IPS DF 19.7 (cell line): Measurements from ENCODE around the gene GALNT18.
A peak's percentile ranks its signal among the peaks of the same experiment; 100 is the strongest.

Experiments used
- DNase-seq: peaks from one replicate; pipeline ENCODE4 v3.0.0-alpha.2; 2013; ENCODE audit warnings: low read depth, low spot score

The GALNT18 gene

GRCh38 chr11:11567936-11568650 is 53.7 kb downstream of the GALNT18 start:
- DNase-seq: no peak

GRCh38 chr11:11565636-11566035 is 56.2 kb downstream of the GALNT18 start:
- DNase-seq: no peak

DNA sequence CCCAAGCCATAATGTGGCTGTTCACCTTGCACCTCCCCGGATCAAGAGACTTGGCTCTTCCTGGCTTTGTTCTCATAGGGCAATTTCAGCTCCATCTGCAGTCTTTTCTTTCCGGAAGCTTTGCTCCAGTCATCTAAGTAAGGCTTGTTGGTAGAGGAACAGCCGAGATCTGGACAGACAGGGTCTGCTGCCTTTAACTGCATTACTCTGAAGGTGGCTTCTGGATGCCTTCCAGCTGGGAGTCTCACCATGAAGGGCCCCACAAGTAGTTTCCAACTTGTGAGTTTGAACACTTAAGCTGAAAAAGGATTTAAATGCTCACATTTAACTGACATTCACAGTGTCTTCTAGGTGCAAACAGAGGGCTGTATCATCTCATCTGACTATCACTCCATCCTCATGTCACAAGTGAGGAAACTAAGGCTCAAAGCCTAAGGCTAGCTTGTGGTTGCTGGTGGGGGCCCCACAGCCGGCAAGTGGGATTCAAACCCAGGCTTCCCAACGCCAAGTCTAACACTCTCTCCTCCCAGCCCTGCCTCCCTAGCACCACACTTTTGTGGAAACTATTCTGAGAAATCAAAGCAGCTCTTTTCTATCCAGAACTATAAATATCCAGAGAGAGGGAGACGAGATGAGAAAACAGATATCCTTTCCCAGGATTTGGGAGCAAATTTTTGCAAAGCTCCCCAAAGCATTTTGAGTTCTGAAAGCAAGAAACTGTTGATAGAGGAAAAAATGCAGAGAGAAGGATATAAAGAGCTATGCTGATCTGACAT is 58.4 kb downstream of the GALNT18 start:
- no peak for DNase-seq

DNA sequence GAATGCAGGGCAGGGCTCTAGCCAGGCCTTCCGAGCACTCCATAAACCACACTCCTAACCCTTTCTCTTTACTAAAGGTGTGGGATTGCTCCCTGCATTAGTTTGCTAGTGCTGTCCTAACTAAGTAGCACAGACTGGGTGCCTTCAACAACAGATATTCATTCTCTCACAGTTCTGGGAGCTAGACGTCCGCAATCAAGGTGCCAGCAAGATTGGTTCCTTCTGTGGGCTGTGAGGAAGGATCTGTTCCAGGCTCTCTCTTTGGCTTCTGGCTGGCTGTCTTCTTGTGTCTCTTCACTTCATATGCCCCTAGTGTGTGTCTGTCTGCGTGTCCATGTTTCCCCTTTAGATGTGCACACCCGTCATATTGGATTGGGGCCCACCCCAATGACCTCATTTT is 59.8 kb downstream of the GALNT18 start:
- DNase-seq: no peak

GRCh38 chr11:11558826-11559225 is 63.0 kb downstream of the GALNT18 start:
- no peak for DNase-seq

GRCh38 chr11:11558396-11558795 is 63.4 kb downstream of the GALNT18 start:
- no peak for DNase-seq

DNA sequence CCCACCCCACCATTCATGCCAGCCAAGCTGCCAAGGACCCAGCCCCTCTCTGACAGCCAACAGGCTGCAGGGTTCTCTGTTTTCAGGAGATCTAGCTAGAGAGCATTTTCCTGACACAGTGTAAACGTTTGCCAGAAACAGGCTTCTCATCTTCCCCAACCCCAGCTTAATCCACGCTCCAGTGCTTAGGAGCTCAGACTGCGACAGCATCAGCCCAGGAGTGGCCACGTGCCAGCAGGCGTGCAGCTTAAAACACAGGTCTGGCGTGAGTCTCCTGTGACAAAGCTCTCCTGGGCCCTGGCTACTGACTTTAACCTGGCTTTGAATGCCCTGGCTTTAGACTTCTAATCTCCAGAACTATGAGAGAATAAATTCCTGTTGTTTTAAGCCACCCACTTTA is 66.6 kb downstream of the GALNT18 start:
- no peak for DNase-seq

DNA sequence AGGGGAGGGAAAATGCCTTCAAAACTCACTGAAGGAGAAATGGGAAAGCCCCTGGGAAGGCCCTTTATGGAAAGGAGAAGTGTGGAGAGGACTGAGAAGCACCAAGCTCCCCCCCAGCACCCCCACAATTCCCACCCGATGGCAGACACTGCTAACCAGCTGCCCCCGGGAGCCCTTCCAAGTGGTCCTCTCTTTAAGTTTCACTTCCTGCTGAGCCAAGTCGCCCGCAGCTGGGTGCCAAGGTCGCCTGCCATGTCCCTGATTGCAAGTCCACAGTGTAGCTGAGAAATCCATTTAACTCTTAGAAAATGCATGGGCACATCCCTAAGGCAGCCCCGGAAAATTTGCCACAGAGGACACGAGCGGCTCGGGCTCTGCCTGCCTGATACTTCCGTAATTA is 68.2 kb downstream of the GALNT18 start:
- no peak for DNase-seq

GRCh38 chr11:11552529-11553087 is 69.2 kb downstream of the GALNT18 start:
- no peak for DNase-seq

- no peak for DNase-seq
These were observed 71.3 kb downstream of the GALNT18 start for GRCh38 chr11:11550534-11550933.

DNA sequence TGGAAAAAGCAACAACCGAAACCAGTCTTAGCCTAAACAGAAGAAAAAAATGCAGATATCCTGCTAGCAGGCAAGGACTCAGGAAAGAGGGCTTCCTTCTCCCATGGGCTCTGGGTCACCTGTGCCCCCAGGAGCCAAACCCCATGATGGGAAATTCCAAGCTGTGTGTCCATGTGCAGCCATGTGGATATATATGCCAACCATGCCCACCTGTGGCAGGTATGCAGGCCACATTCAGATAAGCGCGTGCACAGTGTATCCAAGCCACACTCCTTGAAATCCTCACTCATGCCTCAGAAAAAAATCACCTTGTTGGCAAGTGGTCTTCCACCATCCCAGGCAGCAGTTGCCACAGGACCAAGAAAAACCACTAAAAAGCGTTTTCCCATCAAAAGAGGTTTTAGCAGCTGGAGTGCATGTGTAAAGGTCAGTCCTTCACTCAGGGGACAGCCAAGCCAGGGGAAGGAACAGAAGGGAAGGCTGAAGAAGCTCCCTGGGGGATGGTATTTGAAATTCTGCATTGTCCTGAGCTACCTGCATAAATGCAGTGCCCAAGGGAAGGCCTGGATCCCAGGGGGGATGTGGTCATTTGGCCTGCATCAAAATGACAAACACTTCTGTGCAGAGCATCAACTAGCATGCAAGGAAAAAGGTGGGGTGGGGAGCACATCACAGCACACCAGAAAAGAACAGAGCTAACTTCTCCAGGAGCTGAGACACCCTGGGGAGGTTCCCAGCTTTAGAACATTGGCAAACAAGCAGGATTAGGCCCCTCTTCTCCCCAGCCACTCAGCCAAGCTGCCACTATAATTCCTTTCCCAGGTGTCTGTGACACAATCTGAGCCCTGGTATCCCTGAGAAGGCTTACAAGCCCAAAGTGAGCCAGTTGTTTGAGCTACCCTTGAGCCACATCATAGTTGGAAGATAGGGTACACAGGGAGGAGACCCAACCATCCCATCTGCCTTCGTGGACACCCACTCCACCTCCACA is 76.2 kb downstream of the GALNT18 start:
- peak; percentile 9 for DNase-seq

GRCh38 chr11:11543656-11544055 is 78.1 kb downstream of the GALNT18 start:
- DNase-seq: no peak

DNA sequence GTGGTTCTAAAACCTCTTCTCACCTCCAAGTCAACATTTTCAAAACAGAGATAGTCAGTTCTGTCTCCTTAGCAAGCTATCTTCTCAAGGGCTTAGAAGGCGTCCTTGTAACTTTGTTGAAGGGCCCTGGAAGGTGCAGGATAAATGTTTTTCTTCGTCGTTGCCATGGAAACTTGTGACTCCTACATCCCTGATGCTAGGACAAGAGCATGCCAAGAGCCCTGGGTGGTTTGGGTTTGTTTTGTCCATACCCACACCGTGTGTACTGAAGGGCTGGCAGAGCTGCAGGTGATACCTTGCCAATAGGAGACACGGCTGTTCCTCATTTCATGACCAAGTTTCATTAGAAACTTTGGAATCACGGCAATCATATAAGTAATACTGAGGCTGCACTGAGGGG is 81.6 kb downstream of the GALNT18 start:
- no peak for DNase-seq

- DNase-seq: no peak
These were observed 83.4 kb downstream of the GALNT18 start for GRCh38 chr11:11538277-11538960.

DNA sequence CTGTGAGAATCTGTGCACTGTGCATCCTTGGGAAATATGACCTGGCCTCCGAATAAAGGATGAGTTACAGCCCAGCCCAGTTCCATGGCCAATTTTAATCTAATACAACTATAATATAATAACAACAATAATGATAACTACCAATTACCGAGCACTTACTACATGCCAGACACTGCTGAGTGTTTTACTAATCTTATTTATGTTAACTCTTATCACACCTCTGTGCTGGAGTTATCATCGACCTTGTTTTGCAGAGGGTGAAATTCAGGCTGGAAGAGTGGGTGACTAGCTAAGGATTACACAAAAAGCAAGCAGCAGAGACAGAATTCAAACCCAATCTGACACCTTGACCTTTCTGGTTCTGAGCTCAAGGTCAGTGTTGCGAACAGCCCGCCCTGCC is 83.9 kb downstream of the GALNT18 start:
- DNase-seq: no peak

- DNase-seq: no peak
These were observed 84.4 kb downstream of the GALNT18 start for GRCh38 chr11:11537372-11537771.

GRCh38 chr11:11536650-11537049 is 85.2 kb downstream of the GALNT18 start:
- no peak for DNase-seq

DNA sequence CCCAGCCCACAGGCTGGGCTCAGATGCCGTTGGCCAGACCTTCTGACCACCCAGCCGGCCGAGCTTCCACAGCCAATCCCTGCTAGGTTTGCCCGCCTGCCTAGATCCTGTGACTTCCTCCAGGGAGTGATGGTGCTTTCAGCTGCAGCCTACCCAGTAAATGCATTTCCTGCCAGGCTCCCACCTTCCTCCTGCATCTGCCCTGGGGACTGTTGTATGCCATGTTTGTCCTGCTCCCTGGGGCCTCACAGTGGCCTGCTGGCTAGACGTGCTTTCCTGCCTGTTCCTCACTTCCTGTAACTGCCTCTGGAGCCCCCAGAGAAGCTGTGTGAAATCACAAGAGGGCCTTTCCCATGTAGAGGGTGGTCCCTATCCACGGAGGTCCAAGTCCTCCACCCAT is 86.2 kb downstream of the GALNT18 start:
- no peak for DNase-seq

DNA sequence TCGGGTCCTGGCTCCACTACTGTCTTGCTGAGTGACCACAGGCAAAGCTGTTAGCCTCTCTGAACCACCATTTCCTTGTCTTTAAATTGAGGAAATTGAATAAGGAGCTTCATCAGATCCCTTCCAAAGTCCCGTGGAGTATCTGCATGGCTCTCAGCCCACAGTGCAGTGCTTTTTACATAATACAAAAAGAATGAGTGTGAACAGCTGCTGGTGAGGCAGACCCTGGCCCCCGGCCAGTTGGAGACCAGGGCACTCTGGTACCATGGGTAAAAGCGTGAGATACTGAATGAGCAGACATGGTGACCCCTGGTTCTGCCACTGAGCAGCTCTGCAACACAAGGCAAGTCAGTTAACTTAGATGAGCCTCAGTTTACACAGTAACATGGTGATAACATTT is 86.8 kb downstream of the GALNT18 start:
- DNase-seq: no peak

DNA sequence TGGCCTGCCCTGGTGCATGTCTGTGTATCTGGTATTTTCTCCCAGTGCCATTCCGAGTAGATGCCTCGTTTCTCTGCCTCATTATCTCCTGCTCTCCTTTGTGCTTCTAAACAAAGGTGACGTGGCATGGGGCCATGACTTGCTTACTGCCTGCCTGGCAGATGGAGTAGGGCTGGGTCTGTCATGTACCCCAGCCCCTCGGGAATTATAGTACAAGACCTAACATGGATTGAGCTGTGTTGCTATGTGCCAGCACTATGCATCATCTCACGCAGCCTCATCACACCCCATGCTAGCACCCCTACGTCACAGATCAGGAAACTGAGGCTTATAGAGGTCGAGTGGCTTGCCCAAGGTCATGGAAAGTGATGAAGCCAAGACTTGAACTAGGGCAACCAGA is 88.1 kb downstream of the GALNT18 start:
- DNase-seq: no peak

DNA sequence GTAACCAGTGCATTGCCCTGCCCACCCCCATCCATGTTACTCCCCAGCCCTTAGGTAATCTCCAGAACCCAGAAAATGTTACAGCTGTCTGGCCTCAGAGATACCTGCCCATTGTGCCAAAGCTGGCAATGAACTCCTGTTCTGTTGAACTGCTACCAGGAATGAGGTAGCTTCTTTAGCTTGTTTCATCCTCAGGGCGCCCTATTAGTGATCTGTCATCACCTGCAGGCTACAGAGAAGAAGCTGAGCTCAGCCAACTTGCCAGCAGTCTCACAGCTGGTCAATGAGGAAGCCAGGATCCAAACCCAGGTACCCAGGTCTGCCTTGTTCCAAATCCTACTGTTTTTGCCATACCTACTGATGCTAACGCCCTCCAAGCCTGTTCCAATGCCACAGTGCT is 88.7 kb downstream of the GALNT18 start:
- no peak for DNase-seq
